GM13977 (cell line): Measurements from ENCODE around the gene DVL1.

Source experiments
- DNase-seq: peaks from one replicate; pipeline ENCODE4 v3.0.0; 2012; ENCODE audit warnings: low spot score
- in situ Hi-C: fragments of 300-500 bp; cut with MboI; formaldehyde crosslinking; loops from one replicate; pipeline ENCODE4 v1.12.0; 2022; ENCODE audit warnings: low sequenced_read_pairs, low pct_unique_long_range_greater_than_20kb, mixed read lengths, inconsistent platforms; ENCODE audit not compliant: unreplicated experiment
- TF ChIP-seq, protein P1 (sequence below): IDR thresholded peaks from 2 replicates; pipeline ENCODE4 v1.5.1; 2012; ENCODE audit warnings: mild to moderate bottlenecking, control low read depth; ENCODE audit not compliant: insufficient read depth; ENCODE audit errors: extremely low read depth, missing control alignments

The DVL1 gene

DNA sequence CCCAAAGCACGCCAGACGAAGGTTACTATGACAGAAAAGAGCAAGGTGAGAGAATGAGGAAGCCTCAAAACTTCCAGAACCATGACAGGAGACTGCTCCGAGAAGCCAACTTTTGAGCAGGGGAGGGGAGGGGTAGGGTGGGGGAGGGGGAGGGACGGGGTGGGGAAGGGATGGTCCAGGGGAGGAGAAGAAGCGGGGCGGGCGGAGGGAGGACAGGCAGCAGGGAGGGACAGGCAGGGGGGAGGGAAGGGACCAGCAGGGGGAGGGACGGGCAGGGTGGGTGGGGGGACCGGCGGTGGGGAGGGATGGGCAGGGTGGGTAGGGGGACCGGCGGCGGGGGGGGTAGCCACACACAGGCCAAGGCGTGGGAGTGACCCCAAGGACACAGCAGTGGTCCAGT lies 26.8 kb downstream of the DVL1 start:
- TF ChIP-seq, protein P1, sequence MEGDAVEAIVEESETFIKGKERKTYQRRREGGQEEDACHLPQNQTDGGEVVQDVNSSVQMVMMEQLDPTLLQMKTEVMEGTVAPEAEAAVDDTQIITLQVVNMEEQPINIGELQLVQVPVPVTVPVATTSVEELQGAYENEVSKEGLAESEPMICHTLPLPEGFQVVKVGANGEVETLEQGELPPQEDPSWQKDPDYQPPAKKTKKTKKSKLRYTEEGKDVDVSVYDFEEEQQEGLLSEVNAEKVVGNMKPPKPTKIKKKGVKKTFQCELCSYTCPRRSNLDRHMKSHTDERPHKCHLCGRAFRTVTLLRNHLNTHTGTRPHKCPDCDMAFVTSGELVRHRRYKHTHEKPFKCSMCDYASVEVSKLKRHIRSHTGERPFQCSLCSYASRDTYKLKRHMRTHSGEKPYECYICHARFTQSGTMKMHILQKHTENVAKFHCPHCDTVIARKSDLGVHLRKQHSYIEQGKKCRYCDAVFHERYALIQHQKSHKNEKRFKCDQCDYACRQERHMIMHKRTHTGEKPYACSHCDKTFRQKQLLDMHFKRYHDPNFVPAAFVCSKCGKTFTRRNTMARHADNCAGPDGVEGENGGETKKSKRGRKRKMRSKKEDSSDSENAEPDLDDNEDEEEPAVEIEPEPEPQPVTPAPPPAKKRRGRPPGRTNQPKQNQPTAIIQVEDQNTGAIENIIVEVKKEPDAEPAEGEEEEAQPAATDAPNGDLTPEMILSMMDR: no peak

DNA sequence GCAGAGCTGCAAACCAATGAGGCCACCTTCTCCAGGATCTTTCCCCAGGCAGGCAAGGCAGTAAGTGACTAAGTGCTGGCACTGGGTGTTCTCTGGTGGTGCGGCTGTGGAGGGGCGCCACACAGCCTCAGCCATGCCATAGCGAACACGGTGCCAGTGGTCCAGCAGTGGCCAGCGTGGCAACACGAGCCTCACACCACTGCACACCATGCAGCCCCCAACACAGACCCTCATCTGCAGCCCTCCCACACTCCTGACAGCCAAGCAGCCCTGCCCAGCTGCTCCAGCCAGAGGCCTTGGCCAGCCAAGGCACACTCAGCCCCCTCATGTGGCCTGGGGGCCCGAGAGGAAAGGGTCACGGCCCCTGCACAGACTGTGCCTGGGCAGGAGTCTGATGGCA lies 27.7 kb downstream of the DVL1 start:
- DNase-seq: no peak
- in situ Hi-C loops: no loop called here
- TF ChIP-seq, protein P1: no peak

More for the DNA sequence above, 26.8 kb downstream of the DVL1 start:
- in situ Hi-C loops: no loop called here
- DNase-seq: no peak

DNA sequence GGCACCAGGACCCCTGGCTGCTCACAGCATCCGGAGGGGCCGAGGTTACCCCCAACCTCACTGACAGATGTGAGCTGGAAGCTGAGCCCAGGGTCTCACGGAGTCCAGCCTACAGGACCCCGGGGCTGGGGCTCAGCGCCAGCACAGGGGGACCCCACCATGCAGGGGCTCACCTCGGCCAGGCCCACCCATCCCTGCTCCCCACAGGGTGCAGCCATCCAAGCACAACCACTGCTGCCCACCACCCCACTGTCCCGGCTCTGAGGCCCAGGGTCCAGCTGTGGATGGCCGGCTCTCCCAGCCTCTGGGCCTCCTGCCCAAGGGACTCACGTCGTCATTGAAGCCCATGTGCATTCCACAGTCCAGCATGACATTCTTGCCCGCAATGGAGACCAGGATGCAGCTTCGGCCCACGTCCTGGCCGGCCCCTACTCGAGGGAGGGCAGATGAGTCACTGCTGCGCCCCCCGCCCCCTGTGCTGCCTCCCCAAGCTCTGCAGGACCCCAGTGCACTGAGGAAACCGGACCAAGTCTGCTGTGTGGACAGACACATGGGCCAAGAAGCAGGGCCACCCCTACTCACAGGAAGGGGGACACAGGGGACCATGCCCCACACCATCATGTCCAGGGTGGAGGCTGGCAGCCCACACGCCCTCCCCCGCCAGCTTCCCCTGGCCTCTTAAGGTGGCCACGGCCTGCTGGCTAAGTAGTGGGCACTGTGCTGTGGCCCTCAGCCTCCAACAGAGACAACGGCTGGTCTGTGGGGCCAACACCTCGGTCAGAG lies 28.4 kb downstream of the DVL1 start:
- in situ Hi-C loops: no loop called here
- TF ChIP-seq, protein P1: no peak
- DNase-seq: no peak

DNA sequence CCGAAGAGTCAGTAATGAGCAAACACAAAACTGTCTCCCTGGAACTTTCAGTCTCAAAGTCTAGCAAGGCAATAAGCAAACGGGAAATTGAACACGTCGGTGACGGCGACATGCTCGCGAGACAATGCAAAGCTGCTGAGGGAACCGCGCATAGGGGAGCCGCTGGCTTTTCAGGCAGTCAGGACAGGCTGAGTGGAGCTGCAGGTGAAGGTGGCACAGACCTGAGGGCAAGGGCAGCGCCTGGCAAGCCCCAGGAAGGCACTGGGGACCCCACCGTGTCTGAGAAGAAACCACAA lies 29.6 kb downstream of the DVL1 start:
- in situ Hi-C loops: no loop called here
- no peak for DNase-seq
- TF ChIP-seq, protein P1: no peak

DNA sequence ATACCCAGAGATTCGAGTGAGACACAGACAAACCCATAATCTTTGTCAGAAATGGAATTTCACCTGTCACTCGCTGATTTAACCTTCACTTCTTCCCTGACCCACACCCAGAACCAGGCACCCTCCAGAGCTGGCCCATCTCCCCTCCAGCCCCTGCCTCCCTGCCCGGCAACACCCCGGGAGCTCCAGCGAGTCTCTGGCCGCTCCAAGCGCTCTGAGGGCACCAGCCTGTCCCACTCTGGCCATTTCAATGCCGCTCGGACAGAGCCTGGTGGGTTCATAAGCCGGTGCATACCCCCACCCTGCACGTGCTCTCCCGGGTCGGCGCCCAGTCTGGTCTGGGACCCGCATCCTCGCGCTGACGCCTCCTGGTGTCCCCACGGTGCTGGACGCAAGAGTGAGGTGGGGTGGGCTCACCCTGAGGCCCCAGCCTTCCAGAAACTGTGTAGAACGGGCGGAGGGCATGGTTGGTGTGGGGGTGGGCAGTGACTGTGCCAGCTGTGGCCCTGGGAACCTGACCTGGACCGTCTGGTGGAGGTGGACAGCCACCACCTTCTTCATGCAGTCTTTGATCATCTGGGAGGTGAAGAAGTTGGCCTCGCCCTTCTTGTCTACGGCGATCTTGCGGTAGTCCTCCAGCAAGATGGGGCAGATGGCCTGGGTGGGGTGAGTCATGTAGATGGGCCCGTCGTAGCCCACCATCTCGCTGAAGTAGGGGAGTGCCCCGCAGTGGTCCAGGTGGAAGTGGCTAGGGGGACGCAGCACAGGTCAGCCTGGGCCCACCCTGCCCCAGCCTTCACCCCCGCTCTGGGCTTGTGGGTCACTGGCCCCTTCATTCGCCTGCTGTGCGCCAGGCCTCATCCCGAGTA lies 30.2 kb downstream of the DVL1 start:
- TF ChIP-seq, protein P1: no peak
- no peak for DNase-seq
- in situ Hi-C loops: no loop called here

DNA sequence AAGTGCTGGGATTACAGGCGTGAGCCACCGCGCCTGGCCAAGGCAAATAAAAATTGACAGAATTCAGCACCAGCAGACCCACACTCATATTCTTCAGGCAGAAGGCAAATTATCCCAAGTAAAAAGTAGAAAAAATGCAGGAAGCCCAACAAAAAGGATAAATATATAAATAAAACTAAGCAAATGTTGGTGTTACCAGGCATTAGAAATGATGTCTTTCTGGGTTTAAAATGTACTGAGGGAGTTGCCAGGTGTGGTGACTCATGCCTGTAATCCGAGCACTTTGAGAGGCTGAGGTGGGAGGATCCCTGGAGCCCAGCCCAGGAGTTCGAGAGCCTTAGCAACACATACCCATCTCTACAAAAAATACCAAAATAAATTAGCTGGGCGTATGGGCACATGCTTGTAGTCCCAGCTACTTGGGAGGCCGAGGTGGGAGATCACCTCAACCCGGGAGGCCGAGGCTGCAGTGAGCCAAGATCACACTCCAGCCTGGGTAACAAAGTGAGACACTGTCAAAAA lies 31.0 kb downstream of the DVL1 start:
- in situ Hi-C loops: no loop called here
- TF ChIP-seq, protein P1: no peak
- DNase-seq: no peak
